Glomerular visceral epithelial cell (primary cell): ENCODE results near the gene USP47.

Experiments used
- DNase-seq: peaks from one replicate; pipeline ENCODE4 v3.0.0-alpha.2; 2016; ENCODE audit errors: extremely low spot score

Gene USP47, protein sequence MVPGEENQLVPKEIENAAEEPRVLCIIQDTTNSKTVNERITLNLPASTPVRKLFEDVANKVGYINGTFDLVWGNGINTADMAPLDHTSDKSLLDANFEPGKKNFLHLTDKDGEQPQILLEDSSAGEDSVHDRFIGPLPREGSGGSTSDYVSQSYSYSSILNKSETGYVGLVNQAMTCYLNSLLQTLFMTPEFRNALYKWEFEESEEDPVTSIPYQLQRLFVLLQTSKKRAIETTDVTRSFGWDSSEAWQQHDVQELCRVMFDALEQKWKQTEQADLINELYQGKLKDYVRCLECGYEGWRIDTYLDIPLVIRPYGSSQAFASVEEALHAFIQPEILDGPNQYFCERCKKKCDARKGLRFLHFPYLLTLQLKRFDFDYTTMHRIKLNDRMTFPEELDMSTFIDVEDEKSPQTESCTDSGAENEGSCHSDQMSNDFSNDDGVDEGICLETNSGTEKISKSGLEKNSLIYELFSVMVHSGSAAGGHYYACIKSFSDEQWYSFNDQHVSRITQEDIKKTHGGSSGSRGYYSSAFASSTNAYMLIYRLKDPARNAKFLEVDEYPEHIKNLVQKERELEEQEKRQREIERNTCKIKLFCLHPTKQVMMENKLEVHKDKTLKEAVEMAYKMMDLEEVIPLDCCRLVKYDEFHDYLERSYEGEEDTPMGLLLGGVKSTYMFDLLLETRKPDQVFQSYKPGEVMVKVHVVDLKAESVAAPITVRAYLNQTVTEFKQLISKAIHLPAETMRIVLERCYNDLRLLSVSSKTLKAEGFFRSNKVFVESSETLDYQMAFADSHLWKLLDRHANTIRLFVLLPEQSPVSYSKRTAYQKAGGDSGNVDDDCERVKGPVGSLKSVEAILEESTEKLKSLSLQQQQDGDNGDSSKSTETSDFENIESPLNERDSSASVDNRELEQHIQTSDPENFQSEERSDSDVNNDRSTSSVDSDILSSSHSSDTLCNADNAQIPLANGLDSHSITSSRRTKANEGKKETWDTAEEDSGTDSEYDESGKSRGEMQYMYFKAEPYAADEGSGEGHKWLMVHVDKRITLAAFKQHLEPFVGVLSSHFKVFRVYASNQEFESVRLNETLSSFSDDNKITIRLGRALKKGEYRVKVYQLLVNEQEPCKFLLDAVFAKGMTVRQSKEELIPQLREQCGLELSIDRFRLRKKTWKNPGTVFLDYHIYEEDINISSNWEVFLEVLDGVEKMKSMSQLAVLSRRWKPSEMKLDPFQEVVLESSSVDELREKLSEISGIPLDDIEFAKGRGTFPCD (N-terminal part only)

DNA sequence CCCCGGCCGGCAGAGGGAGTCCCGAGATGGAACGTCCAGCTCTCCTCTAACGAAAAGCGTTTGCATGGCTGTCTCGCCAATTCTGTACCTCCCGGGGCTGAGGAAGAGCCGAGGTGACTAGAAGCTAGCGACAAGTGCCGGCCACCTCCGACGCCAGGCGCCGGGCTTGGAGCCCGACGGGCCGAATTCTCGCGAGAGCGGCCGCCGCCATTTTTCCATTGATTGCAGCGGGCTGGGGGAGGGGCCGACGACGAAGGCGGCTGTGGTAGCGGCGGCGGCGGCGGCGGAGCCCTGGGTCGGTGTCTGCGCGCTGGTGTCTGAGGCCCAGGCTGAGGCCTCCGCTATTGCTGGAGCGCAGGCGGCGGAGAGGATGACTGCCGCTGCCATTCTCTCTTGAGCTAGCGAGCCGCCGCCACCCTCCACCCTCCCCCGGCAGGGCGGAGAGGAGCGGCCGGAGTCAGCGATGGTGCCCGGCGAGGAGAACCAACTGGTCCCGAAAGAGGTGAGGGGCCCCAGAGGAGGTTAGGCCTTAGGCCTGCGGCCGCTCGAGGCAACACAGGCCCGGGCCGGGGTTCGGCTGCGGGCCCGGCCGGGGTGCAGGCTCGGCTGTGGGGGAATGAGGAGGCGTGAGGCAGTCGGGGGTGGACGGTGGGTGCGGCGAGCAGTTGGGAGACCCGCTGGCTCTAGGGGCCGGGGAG lies at the start of gene USP47:
Gene USP47 (plus strand): TSS at position 250 of the 698 bp plus-strand sequence. CDS start 214 bp downstream, at position 464.
- peak; percentile 88 for DNase-seq

DNA sequence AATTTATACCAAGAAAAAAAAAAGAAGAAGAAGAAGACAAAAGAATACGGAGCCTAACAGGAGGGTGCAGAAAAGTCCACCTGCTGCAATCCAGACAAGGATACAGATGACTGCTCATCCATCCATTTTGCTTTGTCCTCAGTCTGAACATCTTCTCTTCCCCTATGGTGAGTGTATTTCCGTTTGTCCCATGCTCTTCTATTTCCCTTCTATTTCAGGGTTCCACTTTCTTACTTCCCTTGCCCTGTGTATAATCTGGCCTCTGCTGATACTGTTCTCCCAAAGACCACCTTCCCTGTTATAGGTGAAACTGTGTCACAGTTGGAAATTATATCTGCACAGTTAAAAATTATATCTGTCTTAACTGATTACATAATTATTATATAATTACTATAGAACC lies 48.7 kb upstream of the USP47 start:
- no peak for DNase-seq

DNA sequence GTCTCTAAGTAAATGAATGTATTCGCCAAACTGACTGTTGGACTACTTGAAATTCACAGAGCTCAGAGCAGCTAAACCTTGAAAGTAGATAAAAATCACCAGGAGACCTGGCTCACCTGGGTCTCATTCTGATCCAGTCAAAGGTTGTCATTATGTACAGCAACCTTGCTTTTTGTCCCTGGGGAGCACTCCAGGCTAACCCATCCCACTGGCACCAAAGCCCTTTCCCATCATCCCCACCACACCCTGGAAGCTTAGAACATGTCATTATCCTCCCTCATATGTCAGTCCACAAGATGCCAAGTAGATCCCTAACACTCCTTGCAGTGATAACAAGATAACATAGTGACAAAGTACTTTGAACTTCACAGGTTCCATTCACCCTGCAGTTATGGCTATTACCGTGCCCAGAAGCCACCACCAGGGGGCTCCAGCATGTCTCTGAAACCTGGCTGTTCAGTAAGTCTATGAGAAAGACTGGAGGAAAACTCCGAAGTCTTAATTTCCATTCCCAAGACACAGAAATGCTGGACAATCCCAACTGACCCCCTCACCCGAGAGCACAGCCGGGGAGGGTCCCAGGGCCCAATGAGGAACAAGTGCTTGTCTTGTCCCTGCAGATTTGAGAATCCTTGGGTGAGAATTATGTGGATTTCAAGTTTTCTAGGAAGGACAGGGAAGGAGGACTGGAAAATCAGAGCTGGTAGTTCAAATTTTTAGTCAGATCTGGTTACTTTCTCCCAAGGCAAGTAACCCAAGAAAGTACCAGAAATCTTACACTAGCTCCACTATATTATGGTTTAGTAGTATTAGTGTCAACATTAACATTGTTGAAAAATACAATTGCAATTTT lies 43.0 kb upstream of the USP47 start:
- DNase-seq = peak; percentile 47

DNA sequence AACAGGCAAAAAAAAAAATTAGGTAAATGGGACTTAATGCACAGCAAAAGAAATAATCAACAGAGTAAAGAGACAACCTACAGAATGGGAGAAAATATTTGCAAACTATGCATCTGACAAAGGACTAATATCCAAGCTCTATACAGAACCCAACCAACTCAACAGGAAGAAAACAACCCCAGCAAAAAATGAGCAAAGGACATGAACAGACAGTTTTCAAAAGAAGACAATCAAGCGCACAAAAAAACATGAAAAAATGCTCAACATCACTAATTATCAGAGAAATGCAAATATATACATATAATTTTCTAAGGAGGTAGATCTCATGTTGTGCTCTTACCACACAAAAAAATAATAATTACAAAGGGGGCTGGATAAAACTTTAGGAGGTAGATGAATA lies 36.5 kb upstream of the USP47 start:
- DNase-seq = no peak

DNA sequence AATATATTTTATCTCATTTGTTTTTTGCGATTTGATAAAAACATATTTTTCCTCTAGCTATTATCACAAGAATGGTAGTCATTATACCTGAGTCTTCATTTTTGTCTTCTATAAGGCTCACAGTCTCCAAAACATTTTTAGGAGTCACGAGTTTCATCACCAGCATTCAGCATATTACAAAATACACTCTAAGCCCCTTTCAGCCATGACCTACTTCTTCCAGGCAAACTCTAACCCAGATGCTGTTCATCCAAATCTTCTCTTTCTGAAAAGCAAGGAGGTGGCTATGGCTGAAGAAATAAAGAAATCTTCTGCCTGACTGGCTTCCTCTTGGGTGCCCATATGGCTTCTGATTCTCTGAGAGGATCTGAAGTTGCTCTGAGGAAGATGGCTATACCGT lies 35.7 kb upstream of the USP47 start:
- no peak for DNase-seq

DNA sequence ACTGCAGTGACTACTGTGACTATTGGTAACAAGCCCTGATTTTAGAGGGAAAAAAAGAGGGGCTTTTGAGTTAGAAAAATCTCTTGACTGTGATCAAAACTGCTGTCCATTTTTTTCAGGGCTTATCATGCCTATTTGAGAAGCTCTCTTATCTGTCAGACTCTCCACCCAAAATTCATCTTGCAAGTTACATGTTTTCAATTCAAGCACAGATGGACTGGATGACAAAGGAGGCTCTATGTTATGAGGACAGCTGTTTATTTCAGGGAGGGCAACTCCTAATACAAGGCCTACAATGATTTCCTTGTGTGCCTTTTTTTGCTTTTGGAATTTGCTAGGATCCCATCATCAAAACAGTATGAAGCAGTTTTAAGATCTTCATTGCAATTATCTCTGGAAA lies 35.2 kb upstream of the USP47 start:
- DNase-seq = no peak

DNA sequence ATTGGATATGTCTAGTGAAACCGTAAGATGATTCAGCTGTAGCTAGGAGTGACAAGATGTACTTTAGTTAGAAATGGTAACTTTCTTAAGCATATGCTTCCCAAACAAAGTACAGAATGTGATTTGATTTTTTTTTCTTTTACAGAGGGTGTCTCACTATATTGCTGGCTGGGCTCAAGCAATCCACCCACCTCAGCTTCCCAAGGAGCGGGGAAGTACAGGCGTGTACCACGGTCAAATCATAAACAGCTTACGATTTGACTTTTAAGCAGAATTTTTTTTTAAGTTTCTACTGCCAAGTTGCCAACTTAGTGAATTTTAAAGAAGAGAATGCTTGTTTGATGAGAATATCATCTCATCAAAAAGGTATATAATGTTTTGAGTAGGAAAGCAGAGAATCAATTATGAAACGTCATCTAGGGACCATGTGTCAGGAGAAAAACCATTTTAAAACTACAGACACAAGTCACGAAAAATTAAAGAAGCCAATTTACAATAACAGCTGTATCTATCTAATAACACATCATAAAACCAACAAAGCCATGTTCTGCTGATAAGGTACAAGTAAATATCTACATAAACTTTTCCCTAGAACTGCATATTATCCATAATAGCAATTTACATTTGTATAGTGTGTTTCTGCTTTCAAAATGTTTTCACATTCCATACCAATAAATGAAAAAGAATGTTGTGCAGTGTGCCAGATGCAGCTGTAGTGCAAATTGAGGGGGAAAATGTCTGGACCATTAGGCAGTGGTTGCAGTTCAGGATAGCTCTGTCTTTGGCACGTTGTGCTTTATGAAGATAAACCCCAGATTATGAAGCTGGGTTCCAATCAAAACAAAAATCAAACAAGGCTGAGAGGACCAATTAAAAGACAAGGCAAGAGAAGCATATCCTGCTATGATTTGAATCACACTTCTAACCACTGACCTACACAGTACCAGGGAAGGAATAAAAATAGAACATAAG lies 33.7 kb upstream of the USP47 start:
- DNase-seq = no peak

DNA sequence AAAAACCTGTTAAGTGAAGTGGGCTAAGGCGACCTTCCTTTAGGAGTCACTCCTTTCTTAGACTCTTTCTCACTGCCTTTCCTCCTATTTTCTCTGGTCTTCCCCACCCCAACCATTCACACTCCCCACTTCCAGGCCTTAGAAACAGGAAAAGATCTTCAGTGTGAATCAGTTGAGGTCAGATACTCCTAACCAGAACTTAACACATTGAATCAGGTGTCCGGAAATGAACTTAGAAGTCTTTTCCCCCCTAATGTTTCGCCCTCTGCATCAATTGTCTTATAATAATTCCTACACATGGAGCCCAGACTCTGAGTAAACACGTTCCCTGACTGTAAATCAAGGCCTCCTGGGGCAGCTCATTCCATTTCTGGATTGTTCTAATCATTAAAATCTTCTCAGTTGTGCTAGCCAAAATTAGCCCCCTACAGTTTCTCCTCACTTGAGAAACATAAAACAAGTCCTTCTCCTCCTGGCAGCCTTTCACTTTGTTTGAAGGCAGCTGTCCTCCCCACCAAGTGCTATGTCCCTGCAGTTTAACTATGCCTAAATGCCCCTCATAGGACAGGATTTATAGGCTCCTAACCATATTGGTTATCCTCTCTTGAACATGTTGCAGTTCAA lies 32.7 kb upstream of the USP47 start:
- no peak for DNase-seq

DNA sequence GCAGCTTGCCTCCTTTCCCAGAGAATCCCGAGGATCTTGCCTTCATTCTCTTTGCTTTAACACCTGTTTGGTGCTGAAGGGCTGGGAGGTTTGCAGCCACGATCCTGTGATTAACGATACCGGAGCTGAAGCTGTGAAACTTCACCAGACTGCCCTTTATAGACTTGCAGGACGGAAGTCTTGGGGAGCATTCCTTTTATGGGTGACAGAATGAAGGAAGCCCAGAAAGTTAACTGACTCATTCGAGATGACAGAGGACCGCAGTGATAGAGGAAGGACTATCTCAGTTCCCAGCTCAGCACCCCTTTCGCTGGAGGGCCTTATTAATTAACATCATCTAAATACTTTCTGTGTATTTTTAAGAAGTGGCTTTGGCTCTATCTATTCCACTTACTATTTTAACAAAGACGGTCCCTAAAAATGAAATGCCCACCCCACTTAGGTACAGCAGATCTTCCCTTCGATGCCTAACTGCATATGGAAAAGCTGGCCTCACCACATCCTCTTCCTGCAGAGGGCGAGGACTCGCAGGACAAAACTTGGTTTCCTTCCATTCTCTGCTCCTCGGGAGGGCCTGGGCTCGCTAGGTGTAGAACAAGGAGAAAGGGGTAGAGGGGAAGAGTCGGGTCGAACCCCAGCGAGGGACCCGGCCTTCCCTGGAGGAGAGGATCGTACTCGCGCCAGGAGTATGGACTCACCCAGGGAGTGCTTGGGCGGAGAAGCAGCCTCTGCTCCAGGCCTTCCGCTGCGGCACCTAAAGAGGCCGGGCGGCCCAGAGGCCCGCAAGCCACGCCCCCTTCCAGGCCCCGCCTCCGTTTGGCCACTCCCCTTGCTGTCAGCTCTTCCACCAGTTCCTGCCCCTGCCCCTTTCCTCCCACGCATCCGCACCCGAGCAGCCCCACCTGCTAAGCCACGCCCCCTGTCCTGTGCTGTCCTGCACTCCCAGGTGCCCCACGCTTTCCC lies 30.7 kb upstream of the USP47 start:
- DNase-seq = no peak

DNA sequence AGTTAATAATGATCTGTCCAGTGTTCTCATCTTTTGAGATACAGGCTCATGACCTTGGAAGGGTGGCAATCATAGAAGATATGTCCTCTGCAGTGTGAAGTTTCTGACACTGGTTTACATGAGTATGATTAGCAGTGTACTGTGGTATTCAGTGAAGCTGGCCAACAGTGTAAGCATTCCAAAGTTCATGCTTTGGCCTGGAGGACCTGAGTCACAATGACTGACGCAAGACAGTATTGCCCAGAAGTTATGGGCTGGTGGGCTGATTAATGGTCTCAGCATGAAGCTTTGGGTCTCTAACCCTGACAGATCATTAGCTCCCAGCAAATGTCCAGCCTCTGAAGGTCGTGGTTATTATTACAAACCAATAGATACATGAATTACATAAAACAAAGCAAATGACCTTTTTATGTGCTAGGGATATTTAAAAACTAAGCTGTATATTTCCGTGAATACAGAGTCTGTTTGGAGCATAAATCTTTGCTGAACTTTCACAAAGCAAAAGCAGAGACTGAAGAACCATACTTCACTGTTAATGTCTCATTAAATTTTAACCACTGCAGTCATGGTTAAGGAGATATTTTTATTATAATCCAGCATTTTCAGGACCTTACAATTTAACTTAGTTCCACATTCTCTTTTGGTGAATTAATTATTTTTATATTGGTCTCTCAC lies 28.3 kb upstream of the USP47 start:
- DNase-seq = peak; percentile 77

DNA sequence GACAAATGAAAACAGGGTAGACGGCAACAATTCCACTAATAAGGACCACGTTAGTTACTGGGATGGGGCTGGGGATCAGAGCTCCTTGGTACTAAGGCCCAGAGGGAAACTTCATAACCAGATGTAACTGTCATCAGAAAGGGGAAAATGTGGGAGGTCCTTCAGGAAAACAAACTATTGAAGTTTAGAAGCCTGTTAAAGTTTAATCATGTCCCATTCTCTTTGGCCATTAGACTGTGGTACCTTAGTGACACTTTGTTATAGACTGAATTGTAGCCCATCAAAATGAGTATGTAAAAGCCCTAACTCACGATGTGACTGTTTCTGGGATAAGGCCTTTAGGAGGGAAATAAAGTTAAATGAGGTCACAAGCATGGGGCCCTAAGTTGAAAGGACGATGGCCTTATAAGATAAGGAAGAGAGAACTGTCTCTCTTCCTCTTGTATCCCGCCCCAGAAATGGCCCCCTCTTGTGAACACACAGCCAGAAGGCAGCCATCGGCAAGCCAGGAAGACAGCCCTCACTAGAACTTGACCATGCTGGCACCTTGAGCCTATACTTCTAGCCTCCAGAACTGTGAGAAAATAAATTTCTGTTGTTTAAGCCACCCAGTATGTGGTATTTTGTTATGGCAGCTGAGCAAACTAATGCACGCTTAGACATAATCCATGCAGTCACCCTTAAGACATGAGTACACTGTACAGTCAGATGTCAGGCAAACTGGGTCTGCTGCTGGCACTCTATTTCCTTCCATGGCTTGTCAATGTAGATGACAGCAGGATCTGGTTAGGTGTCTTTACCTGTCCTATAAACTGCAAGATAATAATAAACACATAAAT lies 26.9 kb upstream of the USP47 start:
- no peak for DNase-seq

DNA sequence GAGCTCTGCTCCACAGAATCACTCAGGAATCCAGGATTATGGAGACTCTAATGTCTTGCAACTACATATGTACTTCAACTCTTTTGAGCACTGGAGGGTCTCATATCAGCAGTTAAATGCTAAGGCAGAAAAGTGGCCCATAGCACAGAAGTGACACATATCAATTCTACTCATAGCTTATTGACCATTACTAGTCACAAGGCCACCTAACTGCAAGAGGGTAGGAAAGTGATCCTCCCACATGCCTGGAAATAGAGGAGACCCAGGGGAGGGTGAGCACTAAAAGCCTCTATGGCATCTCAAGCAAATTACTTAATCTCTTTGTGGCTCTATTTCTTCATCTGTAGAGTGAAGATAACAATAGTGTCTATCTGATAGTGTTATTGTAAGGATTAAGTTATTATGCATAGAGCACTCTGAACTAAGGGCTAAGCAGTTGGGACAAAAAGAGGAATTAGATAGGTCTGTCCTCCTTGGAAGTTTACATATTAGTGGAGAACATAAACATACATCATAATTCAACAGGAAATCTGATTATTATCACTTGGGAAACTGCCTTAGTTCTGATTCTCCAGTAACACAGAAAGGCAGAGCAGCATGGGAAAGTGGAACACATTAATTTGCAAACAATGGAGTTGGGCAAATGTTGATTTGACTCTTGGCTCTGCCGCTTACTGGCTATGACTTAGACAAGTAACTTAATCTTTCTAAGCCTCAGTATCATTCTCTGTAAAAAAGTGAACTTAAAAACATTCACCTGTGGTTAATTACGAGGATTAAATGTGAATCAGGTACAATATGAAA lies 25.1 kb upstream of the USP47 start:
- DNase-seq = no peak

DNA sequence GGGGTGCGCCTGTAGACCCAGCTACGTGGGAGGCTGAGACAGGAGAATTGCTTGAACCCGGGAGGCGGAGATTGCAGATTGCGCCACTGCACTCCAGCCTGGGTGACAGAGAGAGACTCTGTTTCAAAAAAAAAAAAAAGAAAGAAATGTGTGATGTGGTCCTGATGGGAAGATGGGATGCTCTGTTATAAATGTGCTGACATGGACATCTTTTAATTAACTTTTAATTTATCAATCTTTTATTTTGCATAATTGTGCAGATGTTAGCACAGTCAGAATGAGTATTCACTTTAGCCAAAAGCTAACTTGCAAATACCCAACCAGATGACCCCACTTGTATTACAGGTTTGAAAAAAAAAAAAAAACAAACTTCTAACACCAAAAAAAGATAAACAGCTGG lies 23.8 kb upstream of the USP47 start:
- no peak for DNase-seq

DNA sequence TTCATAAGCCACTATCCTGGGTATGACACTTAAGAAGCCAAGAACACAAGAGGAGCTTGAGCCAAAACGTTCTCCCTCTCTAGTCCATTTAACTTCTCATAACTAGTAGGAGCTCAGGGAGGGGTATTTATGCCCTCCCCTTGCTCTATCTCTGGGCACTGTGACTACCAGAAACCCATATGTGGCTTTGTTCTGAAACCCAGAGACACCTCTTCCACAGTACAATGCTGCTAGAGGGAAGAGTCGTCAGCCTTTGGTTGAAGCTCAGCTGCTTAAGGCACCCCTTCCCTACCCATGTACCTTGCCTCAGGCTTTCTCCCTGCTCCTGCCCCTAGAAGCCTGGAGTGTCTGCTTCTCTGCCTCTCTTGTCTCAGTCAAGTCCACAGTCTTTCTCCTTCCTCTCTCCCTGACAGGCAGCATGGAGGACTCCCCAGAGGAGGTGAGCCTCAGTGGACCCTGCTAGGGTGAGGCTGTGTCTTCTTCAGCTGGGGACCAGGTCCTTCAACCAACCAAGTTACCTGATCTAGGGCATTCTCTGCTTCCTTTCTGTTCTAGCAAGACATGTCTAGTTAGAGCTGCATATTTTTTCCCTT lies 23.1 kb upstream of the USP47 start:
- DNase-seq = no peak

DNA sequence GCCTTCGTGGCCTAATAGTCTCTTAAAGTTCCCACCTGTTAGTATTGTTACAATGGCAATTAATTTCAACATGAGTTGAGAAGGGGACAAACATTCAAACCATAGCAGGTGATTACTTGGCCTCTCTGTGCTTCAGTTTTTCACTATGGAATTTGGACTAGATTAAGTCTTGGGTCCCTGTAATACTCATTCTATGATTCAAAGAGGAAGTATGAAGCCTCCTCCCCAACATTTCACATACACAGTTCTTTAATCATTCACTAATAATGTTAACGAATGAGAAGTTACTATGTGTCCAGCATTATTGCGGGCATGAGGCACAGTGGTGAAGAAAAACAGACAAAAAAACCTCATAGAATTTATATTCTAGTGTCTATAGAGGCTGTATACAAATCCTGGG lies 19.9 kb upstream of the USP47 start:
- peak; percentile 34 for DNase-seq
